ENCODE data around the gene VAX1.

Gene VAX1

DNA sequence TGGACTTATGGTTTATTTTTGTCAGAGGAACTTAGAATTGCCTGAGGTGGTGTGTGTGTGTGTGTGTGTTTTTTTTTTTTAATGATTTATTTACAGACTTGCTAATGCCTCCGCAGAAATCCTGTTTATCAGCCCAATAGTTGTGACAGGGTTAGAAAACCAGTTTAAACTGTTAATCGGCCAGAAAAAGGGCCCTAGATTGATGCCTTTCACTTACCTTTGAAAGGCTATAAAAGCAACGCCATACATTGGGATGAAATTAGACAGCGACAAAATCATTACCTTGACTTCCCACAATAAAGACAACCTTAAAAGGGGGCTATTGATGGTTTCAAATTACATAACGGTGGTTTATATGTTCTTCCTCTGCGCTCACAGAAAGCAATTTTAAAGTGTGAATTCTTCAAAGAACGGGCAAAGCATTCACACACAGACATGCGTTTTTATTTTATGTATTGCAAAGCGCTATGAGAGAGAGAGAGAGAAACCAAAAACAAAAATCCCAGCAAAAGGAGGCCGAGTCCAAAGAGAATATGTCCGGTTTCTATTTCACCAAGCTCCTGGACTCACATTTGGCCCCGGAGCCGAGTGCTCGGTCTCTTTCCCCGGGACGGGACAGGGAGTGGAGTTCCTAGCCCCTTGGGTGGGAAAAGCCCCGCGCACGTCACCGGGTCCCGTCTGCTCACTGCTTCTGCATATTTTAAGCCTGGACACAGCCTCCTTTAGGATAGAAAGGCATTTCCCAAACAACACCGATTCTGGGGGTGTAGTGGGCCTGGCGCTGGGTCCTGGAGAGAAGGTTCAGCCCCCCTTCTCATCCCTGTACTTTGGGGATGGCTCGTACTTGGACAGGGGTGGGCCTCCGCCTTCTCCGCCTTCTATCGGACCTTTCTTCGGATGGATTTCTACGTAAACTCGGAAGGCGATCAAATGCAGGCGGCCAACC lies 26.8 kb upstream of the VAX1 start:
- DNase-seq (ENCODE audit: low spot score), result no peak

GRCh38 chr10:117163954-117164548 lies 26.0 kb upstream of the VAX1 start:
- DNase-seq (ENCODE audit: low spot score), result no peak

DNA sequence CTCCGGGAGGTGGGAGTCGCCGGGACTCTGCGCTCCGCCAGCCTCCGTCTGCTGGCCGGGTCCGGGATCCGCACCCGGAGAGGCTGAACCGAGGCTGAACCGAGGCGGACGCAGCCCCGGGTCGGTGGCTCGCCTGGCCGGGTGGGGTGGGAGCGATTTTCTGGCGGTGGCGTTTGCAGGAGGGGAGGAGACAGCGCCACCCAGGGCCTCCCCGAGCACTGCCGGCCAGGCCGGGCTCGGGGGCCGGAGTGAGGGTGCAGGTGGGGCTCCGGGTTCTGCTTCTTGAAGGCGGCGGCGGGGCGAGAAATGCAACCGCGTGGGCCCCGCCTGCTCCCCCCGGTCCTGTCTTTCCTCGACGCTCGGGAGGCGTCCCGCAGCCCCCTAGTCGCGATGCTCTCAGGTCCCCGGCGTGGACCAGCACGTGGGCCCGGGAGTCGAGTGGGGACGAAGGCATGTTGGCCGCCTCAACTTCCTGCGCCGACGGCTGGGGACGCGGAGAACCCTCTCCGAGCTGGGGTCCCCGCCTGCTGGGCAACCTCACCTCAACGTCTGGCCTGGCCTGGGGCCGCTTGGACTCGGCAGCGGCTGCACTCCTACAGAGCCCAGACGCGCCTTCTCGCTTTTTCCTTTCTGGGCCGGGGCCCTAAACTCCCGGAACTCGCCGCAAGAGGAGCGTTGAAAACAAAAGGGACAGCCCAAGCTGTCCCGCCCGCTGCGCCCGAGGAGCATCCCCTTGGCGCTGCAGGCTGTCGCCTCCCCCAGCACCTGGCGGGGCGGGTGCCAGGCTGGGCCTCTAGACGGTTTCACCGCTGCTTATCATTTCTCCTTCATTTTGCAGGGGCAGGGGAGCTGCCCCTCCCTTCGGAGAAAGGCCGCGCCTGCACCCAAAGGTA lies 25.2 kb upstream of the VAX1 start:
- no peak for DNase-seq (ENCODE audit: low spot score)

DNA sequence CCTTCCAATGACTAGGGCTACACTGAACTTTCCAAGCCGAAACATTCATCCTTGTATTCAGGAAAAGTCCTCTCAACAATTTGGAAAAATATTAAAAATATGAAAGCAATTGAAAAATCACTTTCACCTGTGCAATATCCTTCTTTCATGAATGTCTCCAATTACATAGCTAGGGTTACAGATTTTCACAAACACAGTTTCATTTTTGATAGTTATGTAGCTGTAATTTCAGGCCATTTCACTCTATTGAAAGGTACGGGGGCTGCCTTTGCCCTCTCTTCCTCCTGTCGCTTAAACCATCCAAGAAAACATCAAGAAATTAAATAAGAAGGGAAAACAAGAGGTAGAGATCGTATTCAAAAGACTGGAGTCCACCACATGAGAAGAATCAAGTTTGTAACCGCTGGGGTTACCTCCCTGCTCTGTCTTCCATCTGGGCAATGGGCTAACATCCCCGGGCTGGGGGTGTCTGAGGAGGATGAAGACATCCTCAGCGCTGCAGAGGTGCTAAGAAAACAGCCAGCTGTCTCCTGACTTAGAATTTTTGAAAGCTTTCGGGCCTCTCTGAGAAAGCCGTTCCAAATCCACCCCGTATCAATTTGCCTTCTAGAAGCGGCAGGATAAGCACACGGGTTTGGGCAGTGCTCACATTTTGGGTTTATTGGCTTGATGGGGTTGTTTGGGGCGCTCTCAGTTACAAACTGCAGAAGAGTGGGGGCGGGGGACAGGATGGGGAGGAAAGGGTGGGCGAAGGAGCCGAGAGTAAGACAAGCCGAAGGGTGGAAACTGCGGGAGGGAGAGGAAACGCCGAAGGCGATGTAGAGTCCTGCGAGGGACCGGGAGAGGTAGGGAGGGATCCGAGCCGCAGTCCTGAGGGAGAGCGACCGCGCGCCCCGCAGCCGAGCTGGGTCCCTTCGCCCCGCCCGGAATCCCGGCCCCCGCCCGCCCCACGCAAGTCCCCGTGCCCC lies 24.3 kb upstream of the VAX1 start:
- DNase-seq (ENCODE audit: low spot score), result no peak

DNA sequence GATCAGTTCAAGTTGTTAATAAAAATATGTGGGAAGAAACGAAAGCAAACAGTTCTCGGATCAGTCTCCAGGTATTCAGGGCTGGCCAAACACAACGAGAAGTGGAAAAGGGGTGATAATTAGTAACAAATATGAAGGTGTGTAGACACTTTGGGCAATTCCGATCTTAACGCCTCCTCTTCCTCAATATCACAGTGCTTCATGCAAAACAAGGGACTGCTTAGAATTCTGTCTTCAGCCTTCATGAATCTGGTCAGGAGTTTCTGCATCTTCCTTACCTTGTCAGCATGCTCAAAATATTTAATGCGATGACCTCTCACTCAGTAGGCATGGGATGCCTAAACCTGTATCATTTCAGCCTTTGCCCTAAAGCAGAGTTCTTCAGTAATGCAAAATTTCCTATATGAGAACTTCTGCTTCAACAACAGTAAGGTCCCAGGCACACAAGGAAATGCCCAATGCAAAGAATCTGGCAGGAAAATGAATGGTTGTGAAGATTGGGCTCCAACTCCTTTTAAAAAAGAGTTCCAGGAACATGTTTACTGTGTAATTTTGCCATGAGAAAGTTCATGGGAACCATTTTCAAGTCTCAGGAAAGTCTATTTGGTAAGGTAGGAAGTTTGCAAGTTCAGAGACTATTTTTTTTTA lies 23.4 kb upstream of the VAX1 start:
- no peak for DNase-seq (ENCODE audit: low spot score)

- no peak for DNase-seq (ENCODE audit: low spot score)
Observed at GRCh38 chr10:117160567-117160966, 22.5 kb upstream of the VAX1 start.

GRCh38 chr10:117159390-117159789 lies 21.3 kb upstream of the VAX1 start:
- DNase-seq (ENCODE audit: low spot score), result no peak

GRCh38 chr10:117158297-117158696 lies 20.2 kb upstream of the VAX1 start:
- no peak for DNase-seq (ENCODE audit: low spot score)

DNA sequence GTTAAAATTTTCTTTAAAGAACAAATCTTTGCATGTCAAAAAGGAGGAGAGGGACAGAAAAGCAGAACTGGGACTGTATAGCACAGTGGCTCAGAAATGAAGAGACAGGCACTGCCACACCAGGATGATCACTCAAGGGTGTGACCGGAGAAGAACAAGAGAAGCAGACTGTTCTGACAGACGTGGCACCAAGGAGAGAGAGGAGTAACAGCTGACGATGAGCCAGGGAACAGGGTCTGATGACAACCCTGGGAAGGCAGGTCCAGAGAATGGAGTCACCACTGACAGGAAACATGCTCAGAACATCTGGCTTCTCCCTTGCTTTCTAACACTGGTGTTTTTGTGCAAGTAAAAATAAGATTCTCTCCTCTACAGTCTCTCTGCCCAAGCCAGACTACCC lies 14.6 kb upstream of the VAX1 start:
- DNase-seq (ENCODE audit: low spot score), result no peak

DNA sequence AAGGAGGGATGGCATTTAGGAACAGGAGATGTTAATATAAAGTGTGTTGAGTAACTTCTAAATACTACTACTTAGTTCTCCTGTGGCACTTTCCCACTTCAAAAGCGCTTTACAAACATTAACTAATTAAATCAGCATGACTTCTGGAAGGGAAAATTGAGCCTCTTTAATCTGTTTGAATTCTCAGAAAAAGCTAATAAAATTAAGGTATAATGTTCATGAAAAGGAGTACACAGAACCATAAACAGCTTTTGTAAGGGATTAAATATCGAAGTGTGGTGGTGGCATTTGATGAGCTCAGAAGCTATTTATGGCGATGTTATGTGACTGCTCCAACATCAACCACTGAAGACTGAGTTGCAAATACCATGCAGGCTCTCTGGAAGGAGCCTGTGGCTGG lies 10.2 kb upstream of the VAX1 start:
- DNase-seq (ENCODE audit: low spot score), result no peak

GRCh38 chr10:117145019-117145418 lies 6.9 kb upstream of the VAX1 start:
- DNase-seq (ENCODE audit: low spot score), result no peak

GRCh38 chr10:117143103-117143823 lies 5.2 kb upstream of the VAX1 start:
- DNase-seq (ENCODE audit: low spot score), result no peak

GRCh38 chr10:117140525-117140902 lies 2.4 kb upstream of the VAX1 start:
- no peak for DNase-seq (ENCODE audit: low spot score)

DNA sequence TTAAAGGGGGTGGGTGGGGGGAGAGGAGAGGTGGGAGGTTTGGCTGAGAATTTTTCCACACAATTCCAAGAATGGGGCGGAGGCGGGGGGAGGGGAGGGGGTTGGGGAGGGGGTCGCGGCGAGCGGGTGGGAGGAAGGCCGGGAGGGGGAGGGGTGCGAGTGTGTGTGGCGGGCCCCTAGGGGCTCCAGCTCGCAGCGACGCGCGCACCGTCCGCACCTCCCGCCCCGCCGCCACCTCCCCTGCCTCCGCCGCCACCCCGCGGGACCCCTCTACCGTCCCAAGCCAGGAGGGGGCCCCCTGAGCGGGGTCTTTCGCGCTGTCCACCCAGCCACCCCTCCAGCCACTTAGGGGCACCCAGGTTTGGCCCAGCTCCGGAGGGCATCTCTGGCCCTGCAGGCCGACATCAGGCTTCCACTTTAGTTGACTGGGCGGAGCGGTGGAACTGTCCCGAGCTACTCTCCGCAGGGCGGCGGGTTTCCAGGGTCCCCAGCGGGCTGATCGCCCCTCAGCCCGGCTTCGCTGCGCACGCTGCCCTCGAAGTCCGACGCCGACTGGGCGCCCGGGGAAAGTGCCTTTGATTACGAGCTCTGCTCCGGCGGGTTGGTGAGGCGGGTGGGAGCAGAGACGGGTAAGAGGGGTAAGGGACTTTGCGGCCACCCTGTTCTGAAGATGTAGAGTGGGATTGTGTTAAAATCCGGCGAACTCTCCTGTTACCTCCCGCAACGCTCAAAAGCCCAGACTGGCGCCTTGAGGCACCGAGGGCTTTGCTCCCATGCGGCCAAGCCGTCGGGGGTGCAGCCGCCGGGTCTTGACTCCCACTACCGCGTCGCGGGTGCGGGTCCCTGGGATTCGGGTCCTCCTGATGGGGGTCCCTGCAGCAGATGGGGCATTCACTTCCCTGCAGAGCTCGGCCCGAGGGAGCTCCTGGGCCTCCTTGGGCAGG lies 1.8 kb upstream of the VAX1 start:
- no peak for DNase-seq (ENCODE audit: low spot score)

DNA sequence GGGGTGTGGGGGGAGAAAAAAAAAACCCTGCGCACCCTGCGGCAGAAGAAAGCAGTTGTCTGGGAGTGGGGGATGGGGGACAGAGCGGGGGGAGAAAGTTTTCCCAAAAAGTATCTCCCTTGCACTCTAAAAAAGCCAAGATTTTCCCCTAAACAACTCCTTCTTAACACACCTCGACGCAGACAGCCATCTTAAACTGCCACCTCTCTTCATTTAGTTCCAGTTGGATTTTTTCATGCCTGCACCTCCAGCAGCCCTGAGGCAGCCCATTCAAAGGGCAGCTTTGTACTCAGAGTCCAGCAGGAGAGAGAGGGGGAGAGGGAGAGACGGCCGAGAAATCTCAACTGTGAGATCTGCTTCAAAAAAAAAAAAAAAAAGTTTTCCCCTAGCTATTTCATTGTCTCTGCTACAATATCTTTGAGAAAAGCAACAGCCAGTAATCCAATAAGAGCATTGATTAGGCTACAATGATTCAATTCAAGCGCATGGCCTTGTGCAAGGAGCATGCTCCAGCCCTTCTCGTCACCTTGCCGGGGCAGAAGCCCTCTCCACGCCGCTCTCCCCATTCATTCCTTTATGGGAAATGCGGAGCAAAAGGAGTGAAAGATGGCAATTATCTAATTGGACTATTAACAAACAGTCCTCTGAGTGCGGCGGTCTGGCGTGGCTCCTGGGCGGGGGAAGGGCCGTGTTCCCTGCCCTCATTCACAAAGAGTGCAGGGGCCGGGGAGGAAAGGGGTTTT lies 939 bp upstream of the VAX1 start:
- no peak for DNase-seq (ENCODE audit: low spot score)

DNA sequence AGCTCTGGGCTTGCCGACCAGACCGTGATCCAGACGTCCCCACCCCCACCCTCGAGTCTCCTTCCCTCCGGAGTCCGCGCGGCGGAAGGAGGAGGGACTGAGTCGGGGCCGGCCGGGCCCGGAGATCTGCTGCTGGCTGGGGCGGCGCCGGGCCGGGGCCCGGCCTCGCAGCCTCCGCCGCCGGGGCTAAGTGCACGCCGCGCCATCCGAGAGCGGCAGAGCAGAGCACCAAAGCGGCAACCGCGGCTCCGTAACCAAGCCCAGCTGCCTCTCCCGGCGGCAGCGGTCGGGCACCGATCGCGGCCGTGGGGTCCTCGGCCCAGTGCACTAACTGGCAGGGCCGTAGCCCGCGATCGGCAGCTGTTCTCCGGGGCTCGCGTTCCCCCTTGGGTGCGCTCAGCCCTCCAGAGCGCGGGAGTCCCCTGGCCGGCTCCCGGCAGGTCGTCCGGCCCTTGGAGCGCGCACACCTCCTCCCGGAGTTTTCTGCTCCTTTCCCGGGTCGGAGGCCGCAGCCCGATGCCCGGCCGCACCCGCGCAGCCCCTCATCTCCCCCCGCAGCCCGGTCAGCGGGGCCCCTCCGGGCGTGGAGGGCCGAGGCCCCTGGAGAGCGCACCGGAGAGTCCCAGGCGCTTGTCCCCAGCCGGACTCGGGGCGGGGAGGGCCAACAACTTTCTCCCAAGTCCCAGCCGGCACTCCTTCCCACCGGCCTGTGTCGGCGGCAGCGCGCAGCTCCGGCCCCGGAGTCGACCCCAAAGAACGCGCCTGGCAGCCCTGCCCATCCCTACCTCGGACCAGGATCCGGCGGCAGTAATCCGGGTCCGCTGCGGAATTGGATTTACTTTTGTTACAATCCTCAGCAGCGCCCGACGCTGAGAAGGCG lies 799 bp downstream of the VAX1 start:
- DNase-seq (ENCODE audit: low spot score), result no peak

Data from SK-N-DZ (cell line).